Neural cell (in vitro differentiated cells): Measurements from ENCODE around the gene CPSF7. TPM values are rescaled to one million over a fixed set of nuclear protein-coding genes. Genes with fewer than 3 reads are reported as not detected.

Experiments
- H2AFZ ChIP-seq: fragments of 200-600, 300-800 bp; sonication (generic), shearing (Covaris generic); 2 replicates; pipeline ENCODE4 v1.6.0; 2014; ENCODE audit warnings: low read depth, mild to moderate bottlenecking, antibody characterized with exemption, low read length, moderate library complexity
- H3F3A ChIP-seq: fragments of 200-600 bp; shearing (Covaris generic); 2 replicates; pipeline ENCODE4 v1.6.1; 2016; ENCODE audit warnings: mild to moderate bottlenecking, moderate library complexity, mixed read lengths, antibody characterized with exemption, low read length; ENCODE audit not compliant: insufficient read depth, poor library complexity, severe bottlenecking
- H3K27ac ChIP-seq: fragments of 200-600, 300-800 bp; sonication (generic), shearing (Covaris generic); 2 replicates; pipeline ENCODE4 v1.5.1; 2014; ENCODE audit warnings: mild to moderate bottlenecking, low read length, moderate library complexity
- H3K27me3 ChIP-seq: fragments of 300-800, 200-600 bp; sonication (generic), shearing (Covaris generic); 2 replicates; pipeline ENCODE4 v1.6.0; 2014; ENCODE audit warnings: mild to moderate bottlenecking, low read depth, low read length, moderate library complexity; ENCODE audit not compliant: insufficient read depth
- H3K36me3 ChIP-seq: fragments of 300-800, 200-600 bp; sonication (generic), shearing (Covaris generic); 2 replicates; pipeline ENCODE4 v1.5.1; 2014; ENCODE audit warnings: mild to moderate bottlenecking, antibody characterized with exemption, low read length, moderate library complexity; ENCODE audit not compliant: insufficient read depth
- H3K4me2 ChIP-seq: fragments of 300-800, 200-600 bp; sonication (generic), shearing (Covaris generic); 2 replicates; pipeline ENCODE4 v1.6.0; 2014; ENCODE audit warnings: mild to moderate bottlenecking, low read length
- H3K4me3 ChIP-seq: fragments of 300-800, 200-600 bp; sonication (generic), shearing (Covaris generic); 2 replicates; pipeline ENCODE4 v1.5.1; 2014; ENCODE audit warnings: mild to moderate bottlenecking, low read length, moderate library complexity
- H3K79me2 ChIP-seq: fragments of 200-600 bp; shearing (Covaris generic); replicated peaks from 2 replicates; pipeline ENCODE4 v1.6.0; 2014; ENCODE audit warnings: mild to moderate bottlenecking, low read length, moderate library complexity; ENCODE audit not compliant: insufficient read depth
- H3K9ac ChIP-seq: fragments of 300-800, 200-600 bp; sonication (generic), shearing (Covaris generic); 2 replicates; pipeline ENCODE4 v1.6.1; 2016; ENCODE audit warnings: mild to moderate bottlenecking, low read length, mixed read lengths
- H3K9me2 ChIP-seq: fragments of 200-600 bp; shearing (Covaris generic); 2 replicates; pipeline ENCODE4 v1.6.1; 2016; ENCODE audit warnings: mild to moderate bottlenecking, low read length, mixed read lengths; ENCODE audit not compliant: insufficient read depth
- H3K9me3 ChIP-seq: fragments of 200-600, 300-800 bp; sonication (generic), shearing (Covaris generic); 2 replicates; pipeline ENCODE4 v1.6.1; 2016; ENCODE audit warnings: mild to moderate bottlenecking, mixed run types, low read length, moderate library complexity, mixed read lengths
- H4K20me1 ChIP-seq: fragments of 200-600 bp; shearing (Covaris generic); 2 replicates; pipeline ENCODE4 v1.6.1; 2016; ENCODE audit warnings: mild to moderate bottlenecking, mixed run types; ENCODE audit not compliant: insufficient read depth
- CTCF ChIP-seq: fragments of 450-650 bp; IDR thresholded peaks from 2 replicates; pipeline ENCODE4 v1.5.1; 2014; ENCODE audit warnings: antibody characterized with exemption, mild to moderate bottlenecking, moderate library complexity; ENCODE audit not compliant: poor library complexity, severe bottlenecking
- EP300 ChIP-seq: fragments of 450-650 bp; conservative IDR thresholded peaks from 2 replicates; pipeline ENCODE4 v1.6.1; 2014; ENCODE audit warnings: antibody characterized with exemption, mild to moderate bottlenecking, moderate library complexity; ENCODE audit not compliant: poor library complexity, severe bottlenecking
- EZH2 ChIP-seq: fragments of 200-600, 300-800 bp; shearing (Covaris generic), sonication (generic); IDR thresholded peaks from 2 replicates; pipeline ENCODE4 v1.6.1; 2014; ENCODE audit warnings: antibody characterized with exemption, low read length, borderline replicate concordance, mild to moderate bottlenecking; ENCODE audit not compliant: insufficient read depth, poor library complexity, severe bottlenecking
- MXI1 ChIP-seq: fragments of 450-650 bp; conservative IDR thresholded peaks from 2 replicates; pipeline ENCODE4 v1.6.1; 2014; ENCODE audit warnings: antibody characterized with exemption, mild to moderate bottlenecking; ENCODE audit not compliant: poor library complexity, severe bottlenecking
- POLR2AphosphoS5 ChIP-seq: IDR thresholded peaks from 2 replicates; pipeline ENCODE4 v1.6.1; 2012
- RAD21 ChIP-seq: fragments of 450-650 bp; conservative IDR thresholded peaks from 2 replicates; pipeline ENCODE4 v1.6.1; 2014; ENCODE audit warnings: antibody characterized with exemption, mild to moderate bottlenecking, moderate library complexity
- REST ChIP-seq: IDR thresholded peaks from 2 replicates; pipeline ENCODE4 v1.6.1; 2012; ENCODE audit warnings: borderline replicate concordance
- SMC3 ChIP-seq: fragments of 450-650 bp; conservative IDR thresholded peaks from 2 replicates; pipeline ENCODE4 v1.6.1; 2014; ENCODE audit warnings: antibody characterized with exemption, mild to moderate bottlenecking, moderate library complexity; ENCODE audit not compliant: poor library complexity
- TAF1 ChIP-seq: IDR thresholded peaks from 2 replicates; pipeline ENCODE4 v1.6.1; 2012; ENCODE audit warnings: low read depth
- polyA plus RNA-seq: library from polyadenylated mRNA; depleted of rRNA; stranded (reverse); fragments of >200 nt; gene quantifications from 2 replicates; pipeline ENCODE4 v1.2.3, GENCODE V29; 2014

CPSF7 gene
- polyA plus RNA-seq, 1 donor from 2014 or later = 80.2 TPM

GRCh38 chr11:61453695-61454094 lies 23.9 kb upstream of the CPSF7 start:
- Histone ChIP-seq H3K9me3 (no peaks in the 10 kb centered on the region), H3K9ac (no peak overlapping the region), H3K4me2 (no peak overlapping the region), H3K36me3 (no peaks in the 10 kb centered on the region), H4K20me1 (no peaks in the 10 kb centered on the region), H3K27ac (no peak overlapping the region), H3F3A (no peaks in the 10 kb centered on the region), H3K4me3 (no peak overlapping the region), H3K27me3 (no peaks in the 10 kb centered on the region), H3K79me2 (no peaks in the 10 kb centered on the region), H2AFZ (no peak overlapping the region), H3K9me2 (no peaks in the 10 kb centered on the region)
- no peak for TF ChIP-seq REST
- TF ChIP-seq SMC3 = no peak
- TF ChIP-seq POLR2AphosphoS5 = no peak
- TF ChIP-seq RAD21 = no peak
- no peak for TF ChIP-seq EP300
- no peak for TF ChIP-seq EZH2
- TF ChIP-seq TAF1 = no peak

- Histone ChIP-seq H3K27ac (no peak overlapping the region), H3K36me3 (peaks cover under 1% of the 10 kb centered on the region)
These were observed 23.1 kb upstream of the CPSF7 start for GRCh38 chr11:61452825-61453224.

More at GRCh38 chr11:61452825-61453224, 23.1 kb upstream of the CPSF7 start:
- no peak for TF ChIP-seq RAD21
- TF ChIP-seq SMC3 = no peak
- TF ChIP-seq EP300 = no peak
- TF ChIP-seq REST = no peak
- no peak for TF ChIP-seq CTCF
- no peak for TF ChIP-seq MXI1
- TF ChIP-seq POLR2AphosphoS5 = no peak
- TF ChIP-seq TAF1 = no peak
- no peak for TF ChIP-seq EZH2
- no peaks in the 10 kb centered on the region for H3K9me2 ChIP-seq
- H3K27me3 ChIP-seq = no peaks in the 10 kb centered on the region
- H3K9me3 ChIP-seq = no peaks in the 10 kb centered on the region
- H3K9ac ChIP-seq = no peak overlapping the region
- H3K79me2 ChIP-seq = no peaks in the 10 kb centered on the region
- no peak overlapping the region for H2AFZ ChIP-seq
- H3F3A ChIP-seq = no peaks in the 10 kb centered on the region
- H3K4me3 ChIP-seq = no peak overlapping the region
- H3K4me2 ChIP-seq = no peak overlapping the region
- H4K20me1 ChIP-seq = no peaks in the 10 kb centered on the region
